ENCODE measurements around the gene SEPTIN3.

DNA sequence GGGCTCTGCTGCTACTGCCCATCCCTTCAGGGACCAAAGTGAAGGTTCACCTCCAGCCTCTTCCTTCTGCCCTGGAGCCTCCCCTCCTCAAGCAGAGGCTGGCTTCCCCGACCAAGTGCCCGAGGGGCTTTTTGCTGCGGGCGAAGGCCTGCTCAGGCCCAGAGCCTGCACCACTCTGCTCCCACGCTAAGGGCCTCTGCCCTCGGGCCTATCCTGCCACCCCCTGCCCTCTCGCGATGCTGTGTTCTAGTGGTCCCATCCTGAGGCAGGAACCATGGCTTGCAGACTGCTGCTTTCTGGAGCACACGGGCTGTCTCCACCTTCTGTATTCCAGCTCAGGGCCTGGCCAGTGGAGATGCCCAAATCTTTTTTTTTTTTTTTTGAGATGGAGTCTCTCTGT, 33.7 kb upstream of the SEPTIN3 start:
- TF ChIP-seq, protein P1, sequence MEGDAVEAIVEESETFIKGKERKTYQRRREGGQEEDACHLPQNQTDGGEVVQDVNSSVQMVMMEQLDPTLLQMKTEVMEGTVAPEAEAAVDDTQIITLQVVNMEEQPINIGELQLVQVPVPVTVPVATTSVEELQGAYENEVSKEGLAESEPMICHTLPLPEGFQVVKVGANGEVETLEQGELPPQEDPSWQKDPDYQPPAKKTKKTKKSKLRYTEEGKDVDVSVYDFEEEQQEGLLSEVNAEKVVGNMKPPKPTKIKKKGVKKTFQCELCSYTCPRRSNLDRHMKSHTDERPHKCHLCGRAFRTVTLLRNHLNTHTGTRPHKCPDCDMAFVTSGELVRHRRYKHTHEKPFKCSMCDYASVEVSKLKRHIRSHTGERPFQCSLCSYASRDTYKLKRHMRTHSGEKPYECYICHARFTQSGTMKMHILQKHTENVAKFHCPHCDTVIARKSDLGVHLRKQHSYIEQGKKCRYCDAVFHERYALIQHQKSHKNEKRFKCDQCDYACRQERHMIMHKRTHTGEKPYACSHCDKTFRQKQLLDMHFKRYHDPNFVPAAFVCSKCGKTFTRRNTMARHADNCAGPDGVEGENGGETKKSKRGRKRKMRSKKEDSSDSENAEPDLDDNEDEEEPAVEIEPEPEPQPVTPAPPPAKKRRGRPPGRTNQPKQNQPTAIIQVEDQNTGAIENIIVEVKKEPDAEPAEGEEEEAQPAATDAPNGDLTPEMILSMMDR (IDR thresholded peaks at IDR 0.05; ENCODE audit: poor library complexity): no peak
- TF ChIP-seq EZH2phosphoT487 (IDR thresholded peaks at IDR 0.05; ENCODE audit: low read depth, severe bottlenecking, unreplicated experiment) (no peak), EZH2 (IDR thresholded peaks at IDR 0.05; ENCODE audit: borderline replicate concordance) (no peak)
